K562 (cell line): ENCODE data around the gene TXNRD2. TPM values are rescaled to one million over a fixed set of nuclear protein-coding genes. Genes with fewer than 3 reads are reported as not detected.

Experiments used
- ATF7 ChIP-seq: fragments of 450-650 bp; IDR thresholded peaks from 2 replicates; pipeline ENCODE4 v1.7.1; 2014; ENCODE audit warnings: mild to moderate bottlenecking, moderate library complexity
- E2F3 ChIP-seq: fragments of 250-450 bp; sonication (Bioruptor Pico); IDR thresholded peaks from 2 replicates; pipeline ENCODE4 v1.4.0; 2020; ENCODE audit warnings: mild to moderate bottlenecking
- KDM2B ChIP-seq: fragments of 250-450 bp; sonication (Bioruptor Pico); IDR thresholded peaks from 2 replicates; pipeline ENCODE4 v1.8.0; 2021; ENCODE audit warnings: mild to moderate bottlenecking, moderate library complexity
- MIER1 ChIP-seq: fragments of 450-650 bp; IDR thresholded peaks from 2 replicates; pipeline ENCODE4 v1.6.1; 2016; ENCODE audit warnings: antibody characterized with exemption, mild to moderate bottlenecking, low read depth
- POLR2A ChIP-seq: fragments of 450-650 bp; conservative IDR thresholded peaks from 2 replicates; pipeline ENCODE4 v1.6.1; 2016
- SMAD2 ChIP-seq: fragments of 150-350 bp; IDR thresholded peaks from 2 replicates; pipeline ENCODE4 v1.6.1; 2014; ENCODE audit warnings: low read depth, mild to moderate bottlenecking, low read length
- THAP12 ChIP-seq: fragments of 250-450 bp; sonication (Bioruptor Pico); IDR thresholded peaks from 2 replicates; pipeline ENCODE4 v1.9.0; 2021; ENCODE audit warnings: mild to moderate bottlenecking, inconsistent platforms
- VEZF1 ChIP-seq: fragments of 200-800 bp; sonication (Bioruptor generic); IDR thresholded peaks from 2 replicates; pipeline ENCODE4 v1.6.1; 2017; ENCODE audit warnings: missing genetic modification characterization, missing compliant biosample characterization
- ZNF165 ChIP-seq: fragments of 250-450 bp; sonication (Bioruptor Pico); IDR thresholded peaks from 2 replicates; pipeline ENCODE4 v1.4.0; 2020; ENCODE audit warnings: borderline replicate concordance
- ZNF655 ChIP-seq: fragments of 250-450 bp; sonication (Bioruptor Pico); IDR thresholded peaks from 2 replicates; pipeline ENCODE4 v1.5.0; 2021
- ZNF740 ChIP-seq, 3 experiments: fragments of 200-800 bp in 1 of 3; sonication (Bioruptor generic) in 1 of 3; sonication (generic) in 1 of 3; formaldehyde crosslinking in 1 of 3; IDR thresholded peaks; 2 replicates each; pipeline versions ENCODE4 v1.6.1 to v1.8.0; 2016 to 2022; ENCODE audit warnings: mild to moderate bottlenecking in 2 of 3, missing compliant biosample characterization in 2 of 3, missing genetic modification characterization in 2 of 3, missing genetic modification reagents in 1 of 3
- polyA plus RNA-seq, 8 experiments: library from polyadenylated mRNA; depleted of rRNA in 4 of 8; stranded (reverse) in 5 of 8; unstranded in 3 of 8; fragments of >200 nt; fragmentation: Nextera tagmentation in 2 of 8; fragmentation: Illumina TruSeq in 1 of 8; extraction: Ambion mirVana in 2 of 8; extraction: Trizol in 1 of 8; gene quantifications; 2 replicates each; pipeline versions ENCODE4 v1.2.1 to v1.2.3, GENCODE V29; 2011 to 2014; ENCODE audit warnings: inconsistent platforms in 1 of 8, missing spikeins in 1 of 8
- total RNA-seq, 7 experiments: library from RNA; depleted of rRNA in 6 of 7; stranded (reverse); fragments of >200 nt in 6 of 7; fragmentation: Illumina TruSeq in 2 of 7; extraction: Trizol in 2 of 7; gene quantifications; 2 replicates each; pipeline versions ENCODE4 v1.2.1 to v1.2.3, GENCODE V29; 2011 to 2021; ENCODE audit warnings: low replicate concordance in 1 of 7

Gene TXNRD2
- total and polyA plus RNA-seq, 9 of the 15 experiments (the other 6 are each of a cell fraction or from before 2014, with no cell fraction given) = 3.3 to 80.2 (median 49.4) TPM

GRCh38 chr22:19968450-19968891 is 26.9 kb upstream of the TXNRD2 start (continued):
- TF ChIP-seq E2F3 (CRISPR knock-in tag) = peak; percentile 31; the same call in 1 of the 2 replicates
- no peak for TF ChIP-seq ZNF655 (CRISPR knock-in tag)
- 0 out of 2 replicates have a peak, but pooled peaks have one; percentile 14 for TF ChIP-seq THAP12
- no peak for TF ChIP-seq ATF7
- peak; percentile 11; the same call in 1 of the 2 replicates for TF ChIP-seq POLR2A
- no peak for TF ChIP-seq MIER1
- 0 out of 2 replicates have a peak, but pooled peaks have one; percentile 54 for TF ChIP-seq KDM2B
- no peak for TF ChIP-seq ZNF740 (CRISPR knock-in tag; IDR thresholded peaks at IDR 0.05)
- 0 out of 4 replicates have a peak, but pooled peaks of 1 of the 2 experiments have one; percentile 40 for TF ChIP-seq ZNF740 (tag; IDR thresholded peaks at IDR 0.05)
- 0 out of 2 replicates have a peak, but pooled peaks have one; percentile 57 for TF ChIP-seq ZNF165 (CRISPR knock-in tag)
- TF ChIP-seq VEZF1 (CRISPR knock-in tag) = 0 out of 2 replicates have a peak, but pooled peaks have one; percentile 35
- no peak for TF ChIP-seq SMAD2
- TF ChIP-seq, all 486 proteins: peak for 14
